Trophoblast cell (in vitro differentiated cells and primary cell): ENCODE results near the gene SEC61B.

Source experiments
- DNase-seq, 2 donors: peaks; one replicate each; pipeline ENCODE4 v3.0.0-alpha.2; 2016
- H2AFZ ChIP-seq: 2 replicates; pipeline ENCODE4 v1.6.1; 2013; ENCODE audit warnings: low read length, moderate library complexity, mild to moderate bottlenecking; ENCODE audit not compliant: insufficient read depth, poor library complexity
- H2AK5ac ChIP-seq: 2 replicates; pipeline ENCODE4 v1.6.1; 2013; ENCODE audit warnings: mild to moderate bottlenecking, low read length
- H2BK120ac ChIP-seq: 2 replicates; pipeline ENCODE4 v1.6.1; 2013; ENCODE audit warnings: low read length, mild to moderate bottlenecking, moderate library complexity; ENCODE audit not compliant: insufficient read depth, poor library complexity
- H2BK12ac ChIP-seq: 2 replicates; pipeline ENCODE4 v1.6.1; 2013; ENCODE audit warnings: mild to moderate bottlenecking, low read length, moderate library complexity
- H2BK5ac ChIP-seq: 2 replicates; pipeline ENCODE4 v1.6.1; 2013; ENCODE audit warnings: low read length, low read depth, moderate library complexity, mild to moderate bottlenecking; ENCODE audit not compliant: poor library complexity
- H3K14ac ChIP-seq: 2 replicates; pipeline ENCODE4 v1.6.1; 2013; ENCODE audit warnings: mild to moderate bottlenecking, low read length
- H3K18ac ChIP-seq: 2 replicates; pipeline ENCODE4 v1.6.1; 2013; ENCODE audit warnings: mild to moderate bottlenecking, low read length
- H3K23ac ChIP-seq: 2 replicates; pipeline ENCODE4 v1.6.1; 2013; ENCODE audit warnings: low read length
- H3K27ac ChIP-seq: 2 replicates; pipeline ENCODE4 v1.5.1; 2013; ENCODE audit warnings: low read depth, mild to moderate bottlenecking, inconsistent platforms, low read length, moderate library complexity
- H3K27me3 ChIP-seq: 2 replicates; pipeline ENCODE4 v1.6.1; 2013; ENCODE audit warnings: inconsistent platforms, mild to moderate bottlenecking, low read length, moderate library complexity; ENCODE audit not compliant: insufficient read depth
- H3K36me3 ChIP-seq, 2 experiments: 1 replicate in 1 of 2; 2 replicates in 1 of 2; pipeline ENCODE4 v1.6.1; 2013; ENCODE audit warnings: low read length in 2 of 2, mild to moderate bottlenecking in 2 of 2, moderate library complexity in 1 of 2; ENCODE audit not compliant: insufficient read depth in 2 of 2, control insufficient read depth in 1 of 2
- H3K4ac ChIP-seq: 2 replicates; pipeline ENCODE4 v1.6.1; 2013; ENCODE audit warnings: low read depth, mild to moderate bottlenecking, low read length, moderate library complexity
- H3K4me1 ChIP-seq, 2 experiments: 1 replicate in 1 of 2; 2 replicates in 1 of 2; pipeline ENCODE4 v1.6.1; 2013; ENCODE audit warnings: low read length in 2 of 2, mild to moderate bottlenecking in 2 of 2, moderate library complexity in 1 of 2; ENCODE audit not compliant: insufficient read depth in 2 of 2, control insufficient read depth in 1 of 2
- H3K4me2 ChIP-seq: 2 replicates; pipeline ENCODE4 v1.6.1; 2013; ENCODE audit warnings: inconsistent platforms, mild to moderate bottlenecking, low read length, moderate library complexity
- H3K4me3 ChIP-seq: 2 replicates; pipeline ENCODE4 v1.5.1; 2013; ENCODE audit warnings: mild to moderate bottlenecking, low read depth, low read length, inconsistent platforms
- H3K79me1 ChIP-seq: one replicate; pipeline ENCODE4 v1.6.1; 2013; ENCODE audit warnings: low read length
- H3K79me2 ChIP-seq: 2 replicates; pipeline ENCODE4 v1.6.1; 2013; ENCODE audit warnings: low read length, mild to moderate bottlenecking; ENCODE audit not compliant: control insufficient read depth, insufficient read depth, poor library complexity
- H3K9ac ChIP-seq: 2 replicates; pipeline ENCODE4 v1.6.1; 2013; ENCODE audit warnings: mild to moderate bottlenecking, low read length
- H3K9me3 ChIP-seq: 2 replicates; pipeline ENCODE4 v1.6.1; 2013; ENCODE audit warnings: low read depth, mild to moderate bottlenecking, control low read depth, inconsistent platforms, low read length; ENCODE audit not compliant: insufficient read depth
- H4K12ac ChIP-seq: 2 replicates; pipeline ENCODE4 v1.6.1; 2013; ENCODE audit warnings: low read depth, mild to moderate bottlenecking, low read length, moderate library complexity
- H4K8ac ChIP-seq: 2 replicates; pipeline ENCODE4 v1.6.1; 2013; ENCODE audit warnings: low read depth, mild to moderate bottlenecking, low read length, moderate library complexity
- H4K91ac ChIP-seq: one replicate; pipeline ENCODE4 v1.6.1; 2013; ENCODE audit warnings: low read depth, mild to moderate bottlenecking, low read length, moderate library complexity
- WGBS: extraction: QIAGEN DNeasy Blood & Tissue Kit; methylation state at CpG from one replicate; pipeline ENCODE4 v1.1.7; 2013; ENCODE audit warnings: missing lambda C conversion rate; ENCODE audit not compliant: insufficient read length, insufficient coverage; ENCODE audit errors: extremely low coverage; 5-methylcytosine and 5-hydroxymethylcytosine counted together

SEC61B gene

GRCh38 chr9:99257723-99258389 lies 35.8 kb downstream of the SEC61B start:
- no peak overlapping the region for H3K4me3 ChIP-seq
- no peak overlapping the region for H4K91ac ChIP-seq
- no peak overlapping the region for H3K4me2 ChIP-seq
- no peak overlapping the region for H3K27ac ChIP-seq
- peaks cover 4% of the 10 kb centered on the region for H3K9me3 ChIP-seq
- no CpG with 5 or more reads among the region's 8 CpGs for WGBS
- H3K79me1 ChIP-seq, result no peaks in the 10 kb centered on the region
- no peak overlapping the region for H2BK5ac ChIP-seq
- no peaks in the 10 kb centered on the region for H3K27me3 ChIP-seq
- no peak overlapping the region for H2AFZ ChIP-seq
- no peak overlapping the region for H2AK5ac ChIP-seq
- H3K79me2 ChIP-seq, result no peaks in the 10 kb centered on the region
- H3K23ac ChIP-seq, result no peak overlapping the region
- no peak overlapping the region for H2BK120ac ChIP-seq
- no peaks in the 10 kb centered on the region for H3K4me1 ChIP-seq
- no peak overlapping the region for H4K8ac ChIP-seq
- no peak overlapping the region for H2BK12ac ChIP-seq
- H4K12ac ChIP-seq, result no peak overlapping the region
- no peak overlapping the region for H3K9ac ChIP-seq
- no peak for DNase-seq
- H3K14ac ChIP-seq, result no peak overlapping the region
- no peak overlapping the region for H3K18ac ChIP-seq
- H3K4ac ChIP-seq, result no peak overlapping the region
- no peaks in the 10 kb centered on the region for H3K36me3 ChIP-seq

- DNase-seq, result no peak
- Histone ChIP-seq H3K9me3 (peaks cover 4% of the 10 kb centered on the region), H3K4me3 (no peak overlapping the region), H3K23ac (no peak overlapping the region), H2AK5ac (no peak overlapping the region), H4K8ac (no peak overlapping the region), H3K4me1 (no peaks in the 10 kb centered on the region), H2BK120ac (no peak overlapping the region), H3K14ac (no peak overlapping the region), H3K9ac (no peak overlapping the region), H2BK12ac (no peak overlapping the region), H3K4ac (no peak overlapping the region), H2AFZ (no peak overlapping the region), H2BK5ac (no peak overlapping the region), H3K79me1 (no peaks in the 10 kb centered on the region), H4K91ac (no peak overlapping the region), H3K27me3 (no peaks in the 10 kb centered on the region), H4K12ac (no peak overlapping the region), H3K4me2 (no peak overlapping the region), H3K18ac (no peak overlapping the region), H3K79me2 (no peaks in the 10 kb centered on the region), H3K36me3 (no peaks in the 10 kb centered on the region), H3K27ac (no peak overlapping the region)
- WGBS, result no CpG with 5 or more reads among the region's 27 CpGs
Measured at GRCh38 chr9:99259231-99259918, 37.3 kb downstream of the SEC61B start.

GRCh38 chr9:99261923-99262322 lies 39.8 kb downstream of the SEC61B start:
- no peak overlapping the region for H4K91ac ChIP-seq
- no peak overlapping the region for H4K12ac ChIP-seq
- H3K18ac ChIP-seq, result no peak overlapping the region
- no peak overlapping the region for H3K4me3 ChIP-seq
- no peaks in the 10 kb centered on the region for H3K79me1 ChIP-seq
- H2AFZ ChIP-seq, result no peak overlapping the region
- H4K8ac ChIP-seq, result no peak overlapping the region
- no peaks in the 10 kb centered on the region for H3K79me2 ChIP-seq
- no peak overlapping the region for H3K4me2 ChIP-seq
- no peaks in the 10 kb centered on the region for H3K27me3 ChIP-seq
- DNase-seq, result no peak
- H3K27ac ChIP-seq, result no peak overlapping the region
- H3K9me3 ChIP-seq, result peaks cover 4% of the 10 kb centered on the region
- H3K9ac ChIP-seq, result no peak overlapping the region
- H3K4me1 ChIP-seq, result no peaks in the 10 kb centered on the region
- H2AK5ac ChIP-seq, result no peak overlapping the region
- H3K23ac ChIP-seq, result no peak overlapping the region
- no peak overlapping the region for H3K4ac ChIP-seq
- no peak overlapping the region for H2BK5ac ChIP-seq
- no peak overlapping the region for H3K14ac ChIP-seq
- H2BK12ac ChIP-seq, result no peak overlapping the region
- no peak overlapping the region for H2BK120ac ChIP-seq
- WGBS, result no CpG with 5 or more reads among the region's 2 CpGs
- H3K36me3 ChIP-seq, result no peaks in the 10 kb centered on the region

- Histone ChIP-seq H3K9ac (no peak overlapping the region), H3K79me2 (no peaks in the 10 kb centered on the region), H4K8ac (no peak overlapping the region), H3K27ac (no peak overlapping the region), H3K9me3 (peaks cover 4% of the 10 kb centered on the region), H2BK5ac (no peak overlapping the region), H3K27me3 (no peaks in the 10 kb centered on the region), H4K12ac (no peak overlapping the region), H3K4ac (no peak overlapping the region), H3K4me3 (no peak overlapping the region), H3K14ac (no peak overlapping the region), H3K4me2 (no peak overlapping the region), H4K91ac (no peak overlapping the region), H3K79me1 (no peaks in the 10 kb centered on the region), H3K36me3 (no peaks in the 10 kb centered on the region), H2BK12ac (no peak overlapping the region), H3K4me1 (no peaks in the 10 kb centered on the region), H3K23ac (no peak overlapping the region), H2AK5ac (no peak overlapping the region), H2AFZ (no peak overlapping the region), H2BK120ac (no peak overlapping the region), H3K18ac (no peak overlapping the region)
- no CpG with 5 or more reads among the region's 7 CpGs for WGBS
- DNase-seq, result no peak
Measured at GRCh38 chr9:99262949-99263418, 40.9 kb downstream of the SEC61B start.
